Putamen (tissue), 1 donor: ENCODE data around the gene RIMBP3C.
"Not testable (repeated sequence)": the region's sequence is repeated elsewhere in the genome, so short reads cannot be mapped to it uniquely, and the experiment has no call there.

Experiments
- DNase-seq: peaks from one replicate; pipeline ENCODE4 v3.0.0-alpha.2; 2016; ENCODE audit warnings: low spot score

RIMBP3C gene

GRCh38 chr22:21551361-21551760, at the start of gene RIMBP3C:
RIMBP3C (minus strand) TSS chr22:21551461; CDS start chr22:21550976, 485 bp downstream.
- DNase-seq = not testable (repeated sequence)

GRCh38 chr22:21599053-21599893, 48.0 kb upstream of the RIMBP3C start:
- no peak for DNase-seq

- no peak for DNase-seq
Measured at GRCh38 chr22:21598302-21598701, 47.0 kb upstream of the RIMBP3C start.

GRCh38 chr22:21596356-21597135, 45.3 kb upstream of the RIMBP3C start:
- DNase-seq = not testable (repeated sequence)

GRCh38 chr22:21594865-21595452, 43.7 kb upstream of the RIMBP3C start:
- peak; percentile 27 for DNase-seq

GRCh38 chr22:21593406-21594232, 42.4 kb upstream of the RIMBP3C start:
- DNase-seq = no peak

- DNase-seq = no peak
Measured at GRCh38 chr22:21592422-21592821, 41.2 kb upstream of the RIMBP3C start.

GRCh38 chr22:21591695-21592094, 40.4 kb upstream of the RIMBP3C start:
- no peak for DNase-seq

- DNase-seq = no peak
Measured at GRCh38 chr22:21590809-21591641, 39.8 kb upstream of the RIMBP3C start.

- DNase-seq = no peak
Measured at GRCh38 chr22:21589396-21589795, 38.1 kb upstream of the RIMBP3C start.

GRCh38 chr22:21587803-21588611, 36.7 kb upstream of the RIMBP3C start:
- DNase-seq = peak; percentile 55

GRCh38 chr22:21585389-21585788, 34.1 kb upstream of the RIMBP3C start:
- no peak for DNase-seq

GRCh38 chr22:21582801-21583740, 31.8 kb upstream of the RIMBP3C start:
- DNase-seq = no peak

GRCh38 chr22:21581009-21581713, 29.9 kb upstream of the RIMBP3C start:
- not testable (repeated sequence) for DNase-seq

- DNase-seq = not testable (repeated sequence)
Measured at GRCh38 chr22:21580623-21581007, 29.4 kb upstream of the RIMBP3C start.

- DNase-seq = no peak
Measured at GRCh38 chr22:21579474-21579851, 28.2 kb upstream of the RIMBP3C start.

GRCh38 chr22:21573750-21574494, 22.7 kb upstream of the RIMBP3C start:
- no peak for DNase-seq
